H9 (cell line): ENCODE measurements around the gene NME4. TPM values are rescaled to one million over a fixed set of nuclear protein-coding genes. Genes with fewer than 3 reads are reported as not detected.

ENCODE experiments used
- DNase-seq: peaks from one replicate; pipeline ENCODE4 v3.0.0-alpha.2; 2017
- H2AFZ ChIP-seq: one replicate; pipeline ENCODE4 v1.6.1; 2013; ENCODE audit warnings: mild to moderate bottlenecking, low read length, control low read depth, moderate library complexity
- H2AK5ac ChIP-seq: 2 replicates; pipeline ENCODE4 v1.6.1; 2013; ENCODE audit warnings: low read length, control low read depth, mixed read lengths; ENCODE audit not compliant: insufficient read length
- H2BK120ac ChIP-seq: one replicate; pipeline ENCODE4 v1.6.1; 2013; ENCODE audit warnings: low read depth, mild to moderate bottlenecking, low read length, control low read depth, inconsistent platforms; ENCODE audit not compliant: poor library complexity, severe bottlenecking
- H2BK12ac ChIP-seq: 2 replicates; pipeline ENCODE4 v1.6.1; 2013; ENCODE audit warnings: low read length, control low read depth, mixed read lengths, low read depth; ENCODE audit not compliant: insufficient read length
- H2BK15ac ChIP-seq: 2 replicates; pipeline ENCODE4 v1.6.1; 2013; ENCODE audit warnings: low read depth, low read length, control low read depth
- H2BK20ac ChIP-seq: one replicate; pipeline ENCODE4 v1.6.1; 2013; ENCODE audit warnings: low read depth, mild to moderate bottlenecking, low read length, control low read depth, inconsistent platforms; ENCODE audit not compliant: poor library complexity, severe bottlenecking
- H2BK5ac ChIP-seq: 2 replicates; pipeline ENCODE4 v1.6.1; 2013; ENCODE audit warnings: low read length, control low read depth, mixed read lengths; ENCODE audit not compliant: insufficient read length
- H3K14ac ChIP-seq: 2 replicates; pipeline ENCODE4 v1.6.1; 2013; ENCODE audit warnings: low read length, control low read depth; ENCODE audit not compliant: insufficient read depth
- H3K18ac ChIP-seq: 2 replicates; pipeline ENCODE4 v1.6.1; 2013; ENCODE audit warnings: low read depth, mild to moderate bottlenecking, mixed read lengths, low read length, control low read depth; ENCODE audit not compliant: insufficient read length
- H3K23ac ChIP-seq: 2 replicates; pipeline ENCODE4 v1.6.1; 2013; ENCODE audit warnings: low read length, control low read depth, mixed read lengths, low read depth; ENCODE audit not compliant: insufficient read length
- H3K23me2 ChIP-seq: 2 replicates; pipeline ENCODE4 v1.6.1; 2013; ENCODE audit warnings: low read depth, mild to moderate bottlenecking, mixed read lengths, low read length, control low read depth; ENCODE audit not compliant: insufficient read length, poor library complexity, severe bottlenecking
- H3K27ac ChIP-seq: 2 replicates; pipeline ENCODE4 v1.5.1; 2013; ENCODE audit warnings: low read length, control low read depth, mixed read lengths, low read depth; ENCODE audit not compliant: insufficient read length
- H3K27me3 ChIP-seq: 2 replicates; pipeline ENCODE4 v1.6.1; 2013; ENCODE audit warnings: low read length, control low read depth, inconsistent platforms; ENCODE audit not compliant: insufficient read depth
- H3K4ac ChIP-seq: 2 replicates; pipeline ENCODE4 v1.6.1; 2013; ENCODE audit warnings: low read depth, mild to moderate bottlenecking, control low read depth, inconsistent platforms, low read length, moderate library complexity
- H3K4me1 ChIP-seq: 2 replicates; pipeline ENCODE4 v1.6.1; 2013; ENCODE audit warnings: low read length, control low read depth, inconsistent platforms; ENCODE audit not compliant: insufficient read depth
- H3K4me2 ChIP-seq: 2 replicates; pipeline ENCODE4 v1.6.1; 2013; ENCODE audit warnings: low read length, control low read depth, mixed read lengths; ENCODE audit not compliant: insufficient read length, insufficient read depth
- H3K56ac ChIP-seq: 2 replicates; pipeline ENCODE4 v1.6.1; 2013; ENCODE audit warnings: low read depth, mild to moderate bottlenecking, mixed read lengths, low read length, control low read depth; ENCODE audit not compliant: insufficient read length
- H3K79me1 ChIP-seq: 2 replicates; pipeline ENCODE4 v1.6.1; 2013; ENCODE audit warnings: low read depth, mild to moderate bottlenecking, moderate library complexity, low read length, control low read depth, inconsistent platforms; ENCODE audit not compliant: insufficient read depth, poor library complexity, severe bottlenecking
- H3K79me2 ChIP-seq: 2 replicates; pipeline ENCODE4 v1.6.1; 2013; ENCODE audit warnings: low read length, control low read depth, inconsistent platforms; ENCODE audit not compliant: insufficient read depth
- H3K9ac ChIP-seq: 2 replicates; pipeline ENCODE4 v1.6.1; 2013; ENCODE audit warnings: low read length, control low read depth, mixed read lengths; ENCODE audit not compliant: insufficient read length; ENCODE audit errors: extremely low read depth
- H3K9me3 ChIP-seq: one replicate; pipeline ENCODE4 v1.6.1; 2013; ENCODE audit warnings: low read depth, low read length, inconsistent platforms; ENCODE audit not compliant: control insufficient read depth
- H3T11ph ChIP-seq: one replicate; pipeline ENCODE4 v1.6.1; 2013; ENCODE audit warnings: mild to moderate bottlenecking, low read length, control low read depth, inconsistent platforms
- H4K20me1 ChIP-seq: one replicate; pipeline ENCODE4 v1.6.1; 2013; ENCODE audit not compliant: control insufficient read depth, insufficient read length, insufficient read depth
- H4K5ac ChIP-seq: 2 replicates; pipeline ENCODE4 v1.6.1; 2013; ENCODE audit warnings: low read depth, mild to moderate bottlenecking, mixed read lengths, low read length, control low read depth; ENCODE audit not compliant: insufficient read length
- H4K8ac ChIP-seq: replicated peaks from 2 replicates; pipeline ENCODE4 v1.6.1; 2013; ENCODE audit warnings: low read length, control low read depth, mixed read lengths, low read depth; ENCODE audit not compliant: insufficient read length
- H4K91ac ChIP-seq: 2 replicates; pipeline ENCODE4 v1.6.1; 2013; ENCODE audit warnings: low read depth, mild to moderate bottlenecking, moderate library complexity, mixed read lengths, low read length, control low read depth; ENCODE audit not compliant: insufficient read length
- H3K27ac Mint-ChIP-seq, 3 experiments: 2 replicates in 2 of 3; 3 replicates in 1 of 3; pipeline ENCODE4 v1.8.0; 2020 to 2021; ENCODE audit warnings: mixed read lengths in 3 of 3, mild to moderate bottlenecking in 1 of 3, moderate library complexity in 1 of 3
- H3K27me3 Mint-ChIP-seq: 2 replicates; pipeline ENCODE4 v1.8.0; 2021; ENCODE audit warnings: low read depth, mild to moderate bottlenecking, moderate library complexity, mixed read lengths
- H3K36me3 Mint-ChIP-seq, 3 experiments: 2 replicates in 2 of 3; 3 replicates in 1 of 3; pipeline ENCODE4 v1.8.0; 2020 to 2021; ENCODE audit warnings: low read depth in 3 of 3, mixed read lengths in 3 of 3; ENCODE audit not compliant: insufficient read depth in 1 of 3
- H3K4me1 Mint-ChIP-seq, 2 experiments: 2 replicates each; pipeline ENCODE4 v1.8.0; 2020; ENCODE audit warnings: mixed read lengths in 2 of 2
- H3K4me3 Mint-ChIP-seq, 2 experiments: 2 replicates in 1 of 2; 3 replicates in 1 of 2; pipeline ENCODE4 v1.8.0; 2020 to 2021; ENCODE audit warnings: mild to moderate bottlenecking in 2 of 2, mixed read lengths in 2 of 2, moderate library complexity in 1 of 2
- H3K9me3 Mint-ChIP-seq, 2 experiments: 2 replicates in 1 of 2; 3 replicates in 1 of 2; pipeline ENCODE4 v1.8.0; 2020; ENCODE audit warnings: mild to moderate bottlenecking in 2 of 2, mixed read lengths in 2 of 2, moderate library complexity in 1 of 2
- CTCF ChIP-seq: fragments of 200-600 bp; sonication (generic); conservative IDR thresholded peaks from 3 replicates; pipeline ENCODE4 v1.8.0; 2021; ENCODE audit warnings: antibody characterized with exemption, mild to moderate bottlenecking
- WGBS: extraction: QIAGEN DNeasy Blood & Tissue Kit; methylation state at CpG from one replicate; pipeline ENCODE4 v1.1.7; 2013; ENCODE audit warnings: missing lambda C conversion rate, low lambda C conversion rate, mixed read lengths; ENCODE audit not compliant: insufficient read length; ENCODE audit errors: extremely low coverage; 5-methylcytosine and 5-hydroxymethylcytosine counted together
- total RNA-seq: library from RNA; stranded (reverse); gene quantifications from 2 replicates; pipeline ENCODE4 v1.2.1, GENCODE V29; 2021

NME4 gene
- total RNA-seq, 1 experiment from 2014 or later, result 320 TPM

GRCh38 chr16:366476-366875 is 30.5 kb upstream of the NME4 start:
- Histone ChIP-seq H3K23me2 (no peaks in the 10 kb centered on the region), H3K4ac (no peak overlapping the region), H3K9me3 (no peaks in the 10 kb centered on the region), H3K27ac (no peak overlapping the region), H3K79me2 (no peaks in the 10 kb centered on the region), H2BK15ac (no peak overlapping the region), H4K20me1 (no peaks in the 10 kb centered on the region), H3K18ac (no peak overlapping the region), H2BK20ac (no peak overlapping the region), H2BK12ac (no peak overlapping the region), H2BK120ac (no peak overlapping the region), H3K14ac (no peak overlapping the region), H2BK5ac (no peak overlapping the region), H3K9ac (no peak overlapping the region), H3K4me2 (no peak overlapping the region), H2AK5ac (no peak overlapping the region), H4K5ac (no peak overlapping the region), H3K56ac (no peak overlapping the region), H3K27me3 (no peaks in the 10 kb centered on the region), H3K23ac (no peak overlapping the region), H3T11ph (no peak overlapping the region), H4K8ac (no peak overlapping the region), H2AFZ (no peak overlapping the region), H3K79me1 (no peaks in the 10 kb centered on the region), H4K91ac (no peak overlapping the region), H3K4me1 (no peaks in the 10 kb centered on the region)
- Mint-ChIP-seq H3K36me3 (peaks cover 3 to 32% (median 29%) of the 10 kb centered on the region in 3 experiments; a peak in 6 of 7 replicates), H3K9me3 (no peaks in the 10 kb centered on the region), H3K27me3 (peaks cover 9% of the 10 kb centered on the region), H3K4me3 (no peak overlapping the region), H3K4me1 (peaks cover 14 to 22% of the 10 kb centered on the region in 2 experiments), H3K27ac (no peak overlapping the region)
- TF ChIP-seq CTCF, result no peak
- no peak for DNase-seq
- WGBS, result no CpG with 5 or more reads among the region's 10 CpGs
